Prostate gland (tissue), 2 donors: ENCODE results near the gene ENTPD7. TPM values are rescaled to one million over a fixed set of nuclear protein-coding genes. Genes with fewer than 3 reads are reported as not detected.
A peak's percentile ranks its signal among the peaks of the same experiment; 100 is the strongest.
"Not testable (repeated sequence)": the region's sequence is repeated elsewhere in the genome, so short reads cannot be mapped to it uniquely, and the experiment has no call there.

Source experiments
- DNase-seq: peaks from one replicate; pipeline ENCODE4 v3.0.0-alpha.2; 2019; ENCODE audit warnings: low spot score
- H3K27ac ChIP-seq, 2 donors: fragments of 200-600 bp; sonication (generic); 2 replicates each; pipeline ENCODE4 v1.5.1; 2017 to 2019
- H3K27me3 ChIP-seq: fragments of 200-600 bp; sonication (generic); replicated peaks from 2 replicates; pipeline ENCODE4 v1.5.1; 2019; ENCODE audit not compliant: insufficient read depth
- H3K36me3 ChIP-seq, 2 donors: fragments of 200-600 bp; sonication (generic); 1 replicate in 1 of 2; 2 replicates in 1 of 2; pipeline versions ENCODE4 v1.5.1 to v1.8.1; 2017 to 2019
- H3K4me1 ChIP-seq: fragments of 200-600 bp; sonication (generic); replicated peaks from 2 replicates; pipeline ENCODE4 v1.5.1; 2019
- H3K4me3 ChIP-seq, 2 donors: fragments of 200-600 bp; sonication (generic); 2 replicates each; pipeline ENCODE4 v1.5.1; 2017 to 2019
- H3K9me3 ChIP-seq: fragments of 200-600 bp; sonication (generic); 2 replicates; pipeline ENCODE4 v1.5.1; 2017
- CTCF ChIP-seq, 4 experiments: fragments of 200-600 bp in 2 of 4; fragments of 450-650 bp in 2 of 4; sonication (generic) in 2 of 4; IDR thresholded peaks; 1 replicate in 3 of 4; 2 replicates in 1 of 4; pipeline ENCODE4 v1.5.1; 2016 to 2019; ENCODE audit warnings: antibody characterized with exemption in 4 of 4, mild to moderate bottlenecking in 2 of 4, moderate library complexity in 2 of 4
- POLR2A ChIP-seq: fragments of 450-650 bp; IDR thresholded peaks from one replicate; pipeline ENCODE4 v1.6.1; 2016; ENCODE audit warnings: antibody characterized with exemption, mild to moderate bottlenecking
- POLR2AphosphoS5 ChIP-seq: sonication (generic); formaldehyde crosslinking; IDR thresholded peaks from one replicate; pipeline ENCODE4 v1.6.1; 2017; ENCODE audit warnings: antibody characterized with exemption
- WGBS: methylation state at CpG from one replicate; pipeline ENCODE4 v1.1.5; 2018; 5-methylcytosine and 5-hydroxymethylcytosine counted together
- intact Hi-C: fragments of 100-400 bp; cut with DNase I; formaldehyde crosslinking; loops from one replicate; pipeline ENCODE4 v1.14.2; 2022
- total RNA-seq, 2 donors: library from RNA; depleted of rRNA; stranded (reverse); fragments of >200 nt; gene quantifications; one replicate each; pipeline ENCODE4 v1.1.0, GENCODE V29; 2016

Gene ENTPD7
- total RNA-seq, 2 donors from 2014 or later, result 8.1 to 17.4 TPM

GRCh38 chr10:99732033-99732842 is 72.9 kb downstream of the ENTPD7 start, which contains the start of the genes COX15 and CUTC:
Gene COX15 (minus strand): TSS chr10:99732127. CDS start chr10:99732049, 78 bp downstream.
Gene CUTC (plus strand): TSS chr10:99732234. CDS start chr10:99732349, 115 bp downstream.
- no peaks in the 10 kb centered on the region for H3K36me3 ChIP-seq
- whole genome bisulfite sequencing, result under 1% methylated on average over 71 of the region's 73 CpGs
- no peaks in the 10 kb centered on the region for H3K27me3 ChIP-seq
- intact Hi-C loops, result loop anchor here (10.0 kb wide), 1 partner anchor 53 kb away; the partner anchor contains the start of gene ABCC2
- peak within 1 kb of the TSS; percentile 94 to 97 for H3K27ac ChIP-seq
- peak within 1 kb of the TSS; percentile 75 to 89 for H3K4me3 ChIP-seq
- no peaks in the 10 kb centered on the region for H3K4me1 ChIP-seq
- TF ChIP-seq POLR2AphosphoS5 (peak; percentile 99), POLR2A (peak; percentile 88), CTCF (IDR thresholded peaks at IDR 0.05) (peak in 3 of 4 experiments; percentile 4 to 50 (median 39))
- H3K9me3 ChIP-seq, result no peaks in the 10 kb centered on the region
- DNase-seq, result peak; percentile 96

GRCh38 chr10:99733366-99733765 is 74.1 kb downstream of the ENTPD7 start:
- TF ChIP-seq POLR2A (no peak), CTCF (IDR thresholded peaks at IDR 0.05) (no peak), POLR2AphosphoS5 (no peak)
- no peak for DNase-seq
- no peaks in the 10 kb centered on the region for H3K4me1 ChIP-seq
- no peak overlapping the region for H3K4me3 ChIP-seq
- H3K27ac ChIP-seq, result no peak overlapping the region
- H3K36me3 ChIP-seq, result no peaks in the 10 kb centered on the region
- no peaks in the 10 kb centered on the region for H3K27me3 ChIP-seq
- no peaks in the 10 kb centered on the region for H3K9me3 ChIP-seq
- intact Hi-C loops, result loop anchor here (10.0 kb wide), 1 partner anchor 51 kb away; the partner anchor contains the start of gene ABCC2
- 88% methylated on average over 8 of the region's 8 CpGs for WGBS

GRCh38 chr10:99734111-99734510 is 74.8 kb downstream of the ENTPD7 start:
- H3K27ac ChIP-seq, H3K4me3 ChIP-seq, H3K4me1 ChIP-seq, DNase-seq, H3K36me3 ChIP-seq, H3K27me3 ChIP-seq, H3K9me3 ChIP-seq: not testable (repeated sequence)
- 98% methylated on average over 10 of the region's 10 CpGs for WGBS
- intact Hi-C loops, result loop anchor here (10.0 kb wide), 1 partner anchor 51 kb away; the partner anchor contains the start of gene ABCC2

GRCh38 chr10:99740260-99740659 is 81.0 kb downstream of the ENTPD7 start:
- Histone ChIP-seq H3K9me3 (no peaks in the 10 kb centered on the region), H3K4me1 (no peaks in the 10 kb centered on the region), H3K4me3 (no peak overlapping the region), H3K27me3 (no peaks in the 10 kb centered on the region), H3K36me3 (peaks cover 2 to 4% of the 10 kb centered on the region in 2 donors), H3K27ac (no peak overlapping the region)
- TF ChIP-seq POLR2AphosphoS5 (no peak), POLR2A (no peak)
- 97% methylated on average over 2 of the region's 2 CpGs for WGBS
- intact Hi-C loops, result no loop called here
- DNase-seq, result no peak

GRCh38 chr10:99740933-99741559 is 81.7 kb downstream of the ENTPD7 start:
- TF ChIP-seq POLR2AphosphoS5, result no peak
- TF ChIP-seq CTCF (IDR thresholded peaks at IDR 0.05), result no peak
- no peak overlapping the region for H3K4me3 ChIP-seq
- no peaks in the 10 kb centered on the region for H3K27me3 ChIP-seq
- intact Hi-C loops, result no loop called here
- H3K9me3 ChIP-seq, result no peaks in the 10 kb centered on the region
- WGBS, result 86% methylated on average over 3 of the region's 3 CpGs
- no peaks in the 10 kb centered on the region for H3K4me1 ChIP-seq
- peaks cover 2 to 4% of the 10 kb centered on the region in 2 donors for H3K36me3 ChIP-seq
- H3K27ac ChIP-seq, result no peak overlapping the region
- DNase-seq, result no peak
